Measurements from ENCODE around the gene NKTR. TPM values are rescaled to one million over a fixed set of nuclear protein-coding genes. Genes with fewer than 3 reads are reported as not detected.
"Not testable (repeated sequence)": the region's sequence is repeated elsewhere in the genome, so short reads cannot be mapped to it uniquely, and the experiment has no call there.

NKTR gene
- polyA plus RNA-seq, 1 donor from 2014 or later: 242 TPM

DNA sequence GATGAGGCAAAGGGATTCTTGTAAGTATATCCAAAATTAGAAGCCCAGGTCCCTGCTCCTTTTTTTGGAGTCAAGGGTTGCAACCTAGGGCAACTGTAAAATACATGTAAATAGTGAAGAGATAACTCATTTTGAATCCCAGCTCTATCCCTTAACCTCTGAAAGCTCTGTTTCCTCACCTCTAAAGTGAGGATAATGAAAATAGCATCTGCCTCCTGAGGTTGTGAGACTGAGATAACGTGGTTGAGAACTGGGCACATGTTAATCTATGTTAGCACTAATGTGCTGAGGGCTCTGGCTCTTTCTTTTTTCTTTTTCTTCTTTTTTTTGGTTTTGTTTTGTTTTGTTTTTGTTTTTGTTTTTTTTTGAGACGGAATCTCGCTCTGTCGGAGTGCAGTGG is 4.8 kb upstream of the NKTR start:
- Histone ChIP-seq H4K20me1 (ENCODE audit: insufficient read depth) (no peaks in the 10 kb centered on the region), H3K79me2 (replicated peaks; ENCODE audit: insufficient read depth, low read length) (peaks cover 12% of the 10 kb centered on the region), H3F3A (ENCODE audit: insufficient read depth, low read length, poor library complexity, severe bottlenecking) (no peaks in the 10 kb centered on the region), H3K9ac (ENCODE audit: low read length) (no peak overlapping the region), H3K27me3 (ENCODE audit: insufficient read depth, low read depth, low read length) (no peaks in the 10 kb centered on the region), H3K4me2 (ENCODE audit: low read length) (no peak overlapping the region), H3K9me3 (ENCODE audit: low read length) (no peaks in the 10 kb centered on the region), H3K4me3 (ENCODE audit: low read length) (no peak overlapping the region), H3K36me3 (ENCODE audit: insufficient read depth, low read length) (no peaks in the 10 kb centered on the region), H3K27ac (ENCODE audit: low read length) (no peak overlapping the region), H3K9me2 (ENCODE audit: insufficient read depth, low read length) (no peaks in the 10 kb centered on the region), H2AFZ (ENCODE audit: low read depth, low read length) (no peak overlapping the region)
- TF ChIP-seq RAD21 (conservative IDR thresholded peaks at IDR 0.05) (no peak), EZH2 (IDR thresholded peaks at IDR 0.05; ENCODE audit: borderline replicate concordance, insufficient read depth, low read length, poor library complexity, severe bottlenecking) (no peak), TAF1 (IDR thresholded peaks at IDR 0.05; ENCODE audit: low read depth) (no peak), MXI1 (conservative IDR thresholded peaks at IDR 0.05; ENCODE audit: poor library complexity, severe bottlenecking) (no peak), SMC3 (conservative IDR thresholded peaks at IDR 0.05; ENCODE audit: poor library complexity) (no peak)
- TF ChIP-seq, protein P1, sequence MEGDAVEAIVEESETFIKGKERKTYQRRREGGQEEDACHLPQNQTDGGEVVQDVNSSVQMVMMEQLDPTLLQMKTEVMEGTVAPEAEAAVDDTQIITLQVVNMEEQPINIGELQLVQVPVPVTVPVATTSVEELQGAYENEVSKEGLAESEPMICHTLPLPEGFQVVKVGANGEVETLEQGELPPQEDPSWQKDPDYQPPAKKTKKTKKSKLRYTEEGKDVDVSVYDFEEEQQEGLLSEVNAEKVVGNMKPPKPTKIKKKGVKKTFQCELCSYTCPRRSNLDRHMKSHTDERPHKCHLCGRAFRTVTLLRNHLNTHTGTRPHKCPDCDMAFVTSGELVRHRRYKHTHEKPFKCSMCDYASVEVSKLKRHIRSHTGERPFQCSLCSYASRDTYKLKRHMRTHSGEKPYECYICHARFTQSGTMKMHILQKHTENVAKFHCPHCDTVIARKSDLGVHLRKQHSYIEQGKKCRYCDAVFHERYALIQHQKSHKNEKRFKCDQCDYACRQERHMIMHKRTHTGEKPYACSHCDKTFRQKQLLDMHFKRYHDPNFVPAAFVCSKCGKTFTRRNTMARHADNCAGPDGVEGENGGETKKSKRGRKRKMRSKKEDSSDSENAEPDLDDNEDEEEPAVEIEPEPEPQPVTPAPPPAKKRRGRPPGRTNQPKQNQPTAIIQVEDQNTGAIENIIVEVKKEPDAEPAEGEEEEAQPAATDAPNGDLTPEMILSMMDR (IDR thresholded peaks at IDR 0.05; ENCODE audit: poor library complexity, severe bottlenecking): no peak

DNA sequence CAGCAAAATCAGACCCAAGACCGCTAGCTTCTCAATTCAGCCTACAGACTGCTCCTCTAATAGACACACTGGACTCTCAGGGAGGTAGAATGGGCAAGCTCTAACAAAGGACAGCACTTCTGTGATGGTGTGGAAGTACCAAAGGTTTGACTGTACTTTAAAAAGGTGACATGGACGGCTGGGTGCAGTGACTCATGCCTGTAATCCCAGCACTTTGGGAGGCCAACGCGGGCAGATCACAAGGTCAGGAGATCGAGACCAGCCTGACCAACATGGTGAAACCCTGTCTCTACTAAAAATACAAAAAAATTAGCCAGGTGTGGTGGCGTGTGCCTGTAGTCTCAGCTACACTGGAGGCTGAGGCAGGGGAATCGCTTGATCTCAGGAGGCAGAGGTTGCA is 3.4 kb upstream of the NKTR start:
- H3K9ac ChIP-seq (ENCODE audit: low read length); H3K4me3 ChIP-seq (ENCODE audit: low read length); H3K27ac ChIP-seq (ENCODE audit: low read length); H4K20me1 ChIP-seq (ENCODE audit: insufficient read depth); H3K9me2 ChIP-seq (ENCODE audit: insufficient read depth, low read length); H3K9me3 ChIP-seq (ENCODE audit: low read length); H3K27me3 ChIP-seq (ENCODE audit: insufficient read depth, low read depth, low read length); H3K36me3 ChIP-seq (ENCODE audit: insufficient read depth, low read length); H3F3A ChIP-seq (ENCODE audit: insufficient read depth, low read length, poor library complexity, severe bottlenecking); H3K4me2 ChIP-seq (ENCODE audit: low read length); H2AFZ ChIP-seq (ENCODE audit: low read depth, low read length): not testable (repeated sequence)
- H3K79me2 ChIP-seq (replicated peaks; ENCODE audit: insufficient read depth, low read length): peaks cover 17% of the 10 kb centered on the region

DNA sequence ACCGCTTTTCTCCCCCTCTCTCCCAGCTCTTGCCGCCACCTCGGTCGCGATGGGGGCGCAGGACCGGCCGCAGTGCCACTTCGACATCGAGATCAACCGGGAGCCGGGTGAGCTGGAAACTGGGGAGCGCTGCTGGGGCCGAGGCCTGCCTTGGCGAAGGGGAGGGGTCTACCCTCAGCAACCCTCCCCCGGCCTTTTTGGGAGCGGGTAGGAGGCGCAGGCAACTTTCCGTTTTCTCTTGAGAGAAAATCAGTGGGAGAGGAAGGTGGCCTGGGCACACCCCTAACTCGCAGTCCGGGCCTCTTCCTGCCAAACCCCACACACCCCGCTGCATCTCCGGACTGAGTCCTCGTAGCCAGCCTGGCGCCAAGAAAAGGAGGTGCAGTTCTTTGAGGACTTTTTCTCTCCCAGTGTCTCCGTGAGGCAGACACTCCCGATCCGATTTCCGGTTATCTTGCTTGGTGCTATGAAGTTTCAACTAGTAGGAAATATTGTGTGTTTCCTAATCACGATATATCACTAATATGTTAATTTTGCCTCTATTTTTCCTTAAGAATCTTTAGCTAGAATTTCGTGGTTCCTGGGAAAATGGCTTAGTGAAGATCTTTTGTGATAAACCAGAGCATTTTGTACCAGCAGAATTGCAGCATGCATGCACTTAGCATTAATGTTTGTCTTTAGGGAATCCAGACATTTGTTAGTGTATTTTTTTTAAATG is 631 bp downstream of the NKTR start:
- peaks cover 51% of the 10 kb centered on the region for H3K79me2 ChIP-seq (replicated peaks; ENCODE audit: insufficient read depth, low read length)
- peak overlapping the region; percentile 49 for H2AFZ ChIP-seq (ENCODE audit: low read depth, low read length)

More for the DNA sequence above, 631 bp downstream of the NKTR start:
- Histone ChIP-seq H3K27ac (ENCODE audit: low read length) (peak overlapping the region; percentile 86), H3K9me2 (ENCODE audit: insufficient read depth, low read length) (no peaks in the 10 kb centered on the region), H3K9me3 (ENCODE audit: low read length) (no peaks in the 10 kb centered on the region), H3K27me3 (ENCODE audit: insufficient read depth, low read depth, low read length) (no peaks in the 10 kb centered on the region), H4K20me1 (ENCODE audit: insufficient read depth) (no peaks in the 10 kb centered on the region), H3K36me3 (ENCODE audit: insufficient read depth, low read length) (no peaks in the 10 kb centered on the region), H3K9ac (ENCODE audit: low read length) (peak overlapping the region; percentile 90), H3K4me2 (ENCODE audit: low read length) (peak overlapping the region; percentile 37), H3K4me3 (ENCODE audit: low read length) (peak overlapping the region; percentile 70), H3F3A (ENCODE audit: insufficient read depth, low read length, poor library complexity, severe bottlenecking) (peaks cover 3% of the 10 kb centered on the region)
- TF ChIP-seq, protein P1 (IDR thresholded peaks at IDR 0.05; ENCODE audit: poor library complexity, severe bottlenecking): peak; percentile 28
- TF ChIP-seq POLR2AphosphoS5 (IDR thresholded peaks at IDR 0.05): no peak
- TF ChIP-seq, protein P2, sequence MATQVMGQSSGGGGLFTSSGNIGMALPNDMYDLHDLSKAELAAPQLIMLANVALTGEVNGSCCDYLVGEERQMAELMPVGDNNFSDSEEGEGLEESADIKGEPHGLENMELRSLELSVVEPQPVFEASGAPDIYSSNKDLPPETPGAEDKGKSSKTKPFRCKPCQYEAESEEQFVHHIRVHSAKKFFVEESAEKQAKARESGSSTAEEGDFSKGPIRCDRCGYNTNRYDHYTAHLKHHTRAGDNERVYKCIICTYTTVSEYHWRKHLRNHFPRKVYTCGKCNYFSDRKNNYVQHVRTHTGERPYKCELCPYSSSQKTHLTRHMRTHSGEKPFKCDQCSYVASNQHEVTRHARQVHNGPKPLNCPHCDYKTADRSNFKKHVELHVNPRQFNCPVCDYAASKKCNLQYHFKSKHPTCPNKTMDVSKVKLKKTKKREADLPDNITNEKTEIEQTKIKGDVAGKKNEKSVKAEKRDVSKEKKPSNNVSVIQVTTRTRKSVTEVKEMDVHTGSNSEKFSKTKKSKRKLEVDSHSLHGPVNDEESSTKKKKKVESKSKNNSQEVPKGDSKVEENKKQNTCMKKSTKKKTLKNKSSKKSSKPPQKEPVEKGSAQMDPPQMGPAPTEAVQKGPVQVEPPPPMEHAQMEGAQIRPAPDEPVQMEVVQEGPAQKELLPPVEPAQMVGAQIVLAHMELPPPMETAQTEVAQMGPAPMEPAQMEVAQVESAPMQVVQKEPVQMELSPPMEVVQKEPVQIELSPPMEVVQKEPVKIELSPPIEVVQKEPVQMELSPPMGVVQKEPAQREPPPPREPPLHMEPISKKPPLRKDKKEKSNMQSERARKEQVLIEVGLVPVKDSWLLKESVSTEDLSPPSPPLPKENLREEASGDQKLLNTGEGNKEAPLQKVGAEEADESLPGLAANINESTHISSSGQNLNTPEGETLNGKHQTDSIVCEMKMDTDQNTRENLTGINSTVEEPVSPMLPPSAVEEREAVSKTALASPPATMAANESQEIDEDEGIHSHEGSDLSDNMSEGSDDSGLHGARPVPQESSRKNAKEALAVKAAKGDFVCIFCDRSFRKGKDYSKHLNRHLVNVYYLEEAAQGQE (IDR thresholded peaks at IDR 0.05; ENCODE audit: borderline replicate concordance): no peak

Measured in neural cell (in vitro differentiated cells).